SU-DHL-6 (cell line): ENCODE results near the gene CAMK1D.
"Not testable (repeated sequence)": the region's sequence is repeated elsewhere in the genome, so short reads cannot be mapped to it uniquely, and the experiment has no call there.

ENCODE experiments used
- H2AFZ ChIP-seq: fragments of 200-600 bp; sonication (generic); 2 replicates; pipeline ENCODE4 v1.6.1; 2014; ENCODE audit warnings: low read depth, mild to moderate bottlenecking, moderate library complexity, mixed read lengths, antibody characterized with exemption, low read length; ENCODE audit not compliant: severe bottlenecking
- H3F3A ChIP-seq: fragments of 200-600 bp; shearing (Covaris generic); 2 replicates; pipeline ENCODE4 v1.6.0; 2016; ENCODE audit warnings: antibody characterized with exemption, mild to moderate bottlenecking; ENCODE audit not compliant: insufficient read depth
- H3K27ac ChIP-seq: fragments of 200-600 bp; sonication (generic); 2 replicates; pipeline ENCODE4 v1.5.1; 2016; ENCODE audit warnings: low read depth, mild to moderate bottlenecking, low read length, moderate library complexity, mixed read lengths
- H3K27me3 ChIP-seq: fragments of 200-600 bp; sonication (generic), shearing (Covaris generic); 2 replicates; pipeline ENCODE4 v1.6.0; 2014; ENCODE audit warnings: mild to moderate bottlenecking, low read length
- H3K36me3 ChIP-seq: fragments of 200-600 bp; sonication (generic); 2 replicates; pipeline ENCODE4 v1.6.1; 2014; ENCODE audit warnings: mild to moderate bottlenecking, low read length, mixed read lengths
- H3K4me2 ChIP-seq: fragments of 300-600, 200-600 bp; shearing (Covaris generic), sonication (generic); 2 replicates; pipeline ENCODE4 v1.6.0; 2014; ENCODE audit warnings: low read length, low read depth, mild to moderate bottlenecking; ENCODE audit not compliant: poor library complexity, severe bottlenecking
- H3K4me3 ChIP-seq: fragments of 200-600 bp; sonication (generic); 2 replicates; pipeline ENCODE4 v1.5.1; 2014; ENCODE audit warnings: antibody characterized with exemption, low read length, mild to moderate bottlenecking, mixed read lengths; ENCODE audit not compliant: insufficient read depth, poor library complexity, severe bottlenecking
- H3K79me2 ChIP-seq: fragments of 200-600 bp; sonication (generic); 2 replicates; pipeline ENCODE4 v1.6.1; 2014; ENCODE audit warnings: mild to moderate bottlenecking, low read length, moderate library complexity; ENCODE audit not compliant: insufficient read depth
- H3K9ac ChIP-seq: fragments of 200-600 bp; sonication (generic); 2 replicates; pipeline ENCODE4 v1.7.0; 2014; ENCODE audit warnings: mild to moderate bottlenecking, low read length
- H3K9me2 ChIP-seq: fragments of 200-600 bp; sonication (generic); replicated peaks from 2 replicates; pipeline ENCODE4 v1.6.1; 2014; ENCODE audit warnings: low read length; ENCODE audit not compliant: insufficient read depth
- H3K9me3 ChIP-seq: fragments of 200-600 bp; sonication (generic); 2 replicates; pipeline ENCODE4 v1.6.1; 2014; ENCODE audit warnings: low read length, mixed read lengths; ENCODE audit not compliant: insufficient read depth
- H4K20me1 ChIP-seq: fragments of 200-600 bp; sonication (generic); 2 replicates; pipeline ENCODE4 v1.6.1; 2014; ENCODE audit warnings: low read depth, mild to moderate bottlenecking, antibody characterized with exemption, low read length, moderate library complexity, mixed read lengths
- EZH2phosphoT487 ChIP-seq: fragments of 200-600 bp; sonication (generic), shearing (Covaris generic); conservative IDR thresholded peaks from 2 replicates; pipeline ENCODE4 v1.6.1; 2018; ENCODE audit warnings: mild to moderate bottlenecking, antibody characterized with exemption, low read length, moderate library complexity, mixed read lengths
- TF ChIP-seq, protein P1 (sequence below): fragments of 200-600 bp; sonication (generic); IDR thresholded peaks from one replicate; pipeline ENCODE4 v1.5.1; 2017; ENCODE audit warnings: antibody characterized with exemption, mild to moderate bottlenecking, low read length, moderate library complexity; ENCODE audit not compliant: insufficient read depth, poor library complexity, severe bottlenecking

The CAMK1D gene

DNA sequence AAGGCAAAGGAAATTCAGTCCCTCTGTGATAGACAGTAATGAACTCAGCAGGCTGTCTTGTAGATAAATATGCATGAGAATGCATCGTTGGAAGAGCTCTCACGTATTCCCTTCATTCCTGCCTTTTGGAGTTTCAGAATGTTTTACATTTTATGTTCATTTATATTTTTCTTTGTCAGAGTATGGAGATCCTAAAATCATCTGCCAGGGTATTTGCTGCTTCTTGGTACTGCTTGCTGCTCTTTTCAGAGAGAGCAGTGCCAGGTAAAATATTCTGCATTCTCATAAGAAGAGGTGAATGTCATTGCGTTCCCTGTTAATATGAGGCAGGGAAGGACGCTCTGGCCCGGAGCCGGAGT, 362.0 kb downstream of the CAMK1D start:
- H3K9ac ChIP-seq: no peak overlapping the region
- H3K4me3 ChIP-seq: no peak overlapping the region
- peaks cover 39% of the 10 kb centered on the region for H3K79me2 ChIP-seq
- peaks cover 5% of the 10 kb centered on the region; the same call in 1 of the 2 replicates for H4K20me1 ChIP-seq
- no peak overlapping the region for H3K27ac ChIP-seq
- no peak overlapping the region for H3K4me2 ChIP-seq
- peaks cover 20% of the 10 kb centered on the region for H3F3A ChIP-seq
- H3K9me2 ChIP-seq: no peaks in the 10 kb centered on the region
- no peaks in the 10 kb centered on the region for H3K9me3 ChIP-seq
- H2AFZ ChIP-seq: no peak overlapping the region
- no peaks in the 10 kb centered on the region for H3K36me3 ChIP-seq
- TF ChIP-seq, protein P1, sequence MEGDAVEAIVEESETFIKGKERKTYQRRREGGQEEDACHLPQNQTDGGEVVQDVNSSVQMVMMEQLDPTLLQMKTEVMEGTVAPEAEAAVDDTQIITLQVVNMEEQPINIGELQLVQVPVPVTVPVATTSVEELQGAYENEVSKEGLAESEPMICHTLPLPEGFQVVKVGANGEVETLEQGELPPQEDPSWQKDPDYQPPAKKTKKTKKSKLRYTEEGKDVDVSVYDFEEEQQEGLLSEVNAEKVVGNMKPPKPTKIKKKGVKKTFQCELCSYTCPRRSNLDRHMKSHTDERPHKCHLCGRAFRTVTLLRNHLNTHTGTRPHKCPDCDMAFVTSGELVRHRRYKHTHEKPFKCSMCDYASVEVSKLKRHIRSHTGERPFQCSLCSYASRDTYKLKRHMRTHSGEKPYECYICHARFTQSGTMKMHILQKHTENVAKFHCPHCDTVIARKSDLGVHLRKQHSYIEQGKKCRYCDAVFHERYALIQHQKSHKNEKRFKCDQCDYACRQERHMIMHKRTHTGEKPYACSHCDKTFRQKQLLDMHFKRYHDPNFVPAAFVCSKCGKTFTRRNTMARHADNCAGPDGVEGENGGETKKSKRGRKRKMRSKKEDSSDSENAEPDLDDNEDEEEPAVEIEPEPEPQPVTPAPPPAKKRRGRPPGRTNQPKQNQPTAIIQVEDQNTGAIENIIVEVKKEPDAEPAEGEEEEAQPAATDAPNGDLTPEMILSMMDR: no peak
- no peak for TF ChIP-seq EZH2phosphoT487
- no peaks in the 10 kb centered on the region for H3K27me3 ChIP-seq

DNA sequence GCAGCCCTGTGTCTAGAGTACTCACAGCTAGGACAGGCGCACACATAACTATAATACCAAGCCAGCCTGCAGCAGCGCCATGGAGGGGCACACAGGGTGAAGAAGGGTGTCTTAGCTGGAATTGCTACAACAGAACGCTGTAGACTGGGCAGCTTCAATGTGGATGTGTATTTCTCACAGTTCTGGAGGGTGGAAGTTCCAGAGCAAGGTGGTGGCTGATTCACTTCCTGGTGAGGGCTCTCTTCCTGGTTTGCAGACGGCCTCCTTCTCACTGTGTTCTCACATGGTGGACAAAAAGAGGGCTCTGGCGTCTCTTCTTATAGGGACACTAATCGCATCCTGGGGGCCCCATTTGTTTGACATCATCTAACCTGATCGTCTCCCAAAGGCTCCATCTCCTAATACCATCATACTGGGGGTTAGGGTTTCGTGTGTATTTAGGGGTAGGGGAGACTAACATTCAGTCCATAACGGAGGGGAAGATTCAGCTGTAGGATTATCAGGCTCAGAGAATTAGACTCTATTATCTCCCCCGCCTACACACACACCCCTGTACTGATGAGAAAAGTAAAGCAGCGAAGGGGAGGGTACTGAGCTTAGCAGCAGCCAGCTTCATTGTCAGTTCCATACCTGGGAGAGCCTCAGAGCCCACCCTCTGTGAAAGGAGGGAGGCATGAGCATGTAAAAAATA, 363.1 kb downstream of the CAMK1D start:
- Histone ChIP-seq H3K4me2 (no peak overlapping the region), H4K20me1 (peaks cover 5% of the 10 kb centered on the region; the same call in 1 of the 2 replicates), H3K9me2 (no peaks in the 10 kb centered on the region), H3K79me2 (peaks cover 43% of the 10 kb centered on the region), H3K27me3 (no peaks in the 10 kb centered on the region), H2AFZ (no peak overlapping the region), H3K4me3 (no peak overlapping the region), H3F3A (peaks cover 20% of the 10 kb centered on the region), H3K9ac (no peak overlapping the region), H3K36me3 (no peaks in the 10 kb centered on the region), H3K27ac (no peak overlapping the region), H3K9me3 (no peaks in the 10 kb centered on the region)
- no peak for TF ChIP-seq EZH2phosphoT487
- TF ChIP-seq, protein P1: no peak

DNA sequence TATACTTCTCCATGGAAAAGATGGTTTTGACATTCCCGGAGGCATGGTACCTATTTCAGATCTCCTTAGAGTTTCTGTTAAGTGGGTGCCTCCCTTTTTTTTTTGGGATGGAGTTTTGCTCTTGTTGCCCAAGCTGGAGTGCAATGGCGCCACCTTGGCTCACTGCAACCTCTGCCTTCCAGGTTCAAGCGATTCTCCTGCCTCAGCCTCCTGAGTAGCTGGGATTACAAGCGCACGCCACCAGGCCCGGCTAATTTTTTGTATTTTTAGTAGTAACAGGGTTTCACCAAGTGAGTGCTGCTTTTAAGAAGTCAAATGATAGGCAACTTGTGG, 363.6 kb downstream of the CAMK1D start:
- not testable (repeated sequence) for H3K27me3 ChIP-seq, H3K9me3 ChIP-seq, H3K9ac ChIP-seq, H3K27ac ChIP-seq, H3K36me3 ChIP-seq, H2AFZ ChIP-seq, H4K20me1 ChIP-seq, H3K4me2 ChIP-seq, H3K9me2 ChIP-seq, H3K4me3 ChIP-seq
- Histone ChIP-seq H3F3A (peaks cover 20% of the 10 kb centered on the region), H3K79me2 (peaks cover 43% of the 10 kb centered on the region; the same call in 1 of the 2 replicates)

DNA sequence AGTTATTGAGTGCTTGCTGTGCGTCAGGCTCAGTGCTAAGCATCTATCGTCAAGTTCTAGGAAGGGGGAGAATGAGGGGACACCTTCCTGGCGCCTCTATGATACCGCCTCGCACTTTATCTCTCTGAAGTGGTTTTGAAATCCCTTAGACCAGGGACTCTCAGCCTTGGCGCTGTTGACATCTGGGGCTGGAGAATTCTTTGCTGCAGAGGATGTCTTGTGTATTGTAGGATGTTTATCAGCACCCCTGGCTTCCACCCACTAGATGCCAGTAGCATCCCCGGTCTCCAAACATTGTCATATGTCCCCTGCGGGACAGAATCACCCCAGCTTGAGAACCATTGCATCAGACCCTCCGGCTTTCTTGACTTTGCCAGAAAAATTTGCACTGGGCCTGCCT, 366.7 kb downstream of the CAMK1D start:
- Histone ChIP-seq H4K20me1 (peaks cover 5% of the 10 kb centered on the region; the same call in 1 of the 2 replicates), H2AFZ (no peak overlapping the region), H3K4me3 (no peak overlapping the region), H3F3A (no peaks in the 10 kb centered on the region), H3K27ac (no peak overlapping the region), H3K9me2 (no peaks in the 10 kb centered on the region), H3K27me3 (no peaks in the 10 kb centered on the region), H3K9ac (no peak overlapping the region), H3K4me2 (no peak overlapping the region), H3K79me2 (peaks cover 46% of the 10 kb centered on the region; the same call in 1 of the 2 replicates), H3K9me3 (no peaks in the 10 kb centered on the region), H3K36me3 (no peaks in the 10 kb centered on the region)
- TF ChIP-seq, protein P1: no peak
- TF ChIP-seq EZH2phosphoT487: no peak
